GM12801 (cell line): ENCODE data around the gene PLXNA1.

ENCODE experiments used
- TF ChIP-seq, protein P1 (sequence below): IDR thresholded peaks from one replicate; pipeline ENCODE4 v1.5.1; 2011; ENCODE audit warnings: control low read depth; ENCODE audit not compliant: insufficient read length; ENCODE audit errors: extremely low read depth

The PLXNA1 gene

GRCh38 chr3:126990890-126991289, 8.0 kb downstream of the PLXNA1 start:
- TF ChIP-seq, protein P1, sequence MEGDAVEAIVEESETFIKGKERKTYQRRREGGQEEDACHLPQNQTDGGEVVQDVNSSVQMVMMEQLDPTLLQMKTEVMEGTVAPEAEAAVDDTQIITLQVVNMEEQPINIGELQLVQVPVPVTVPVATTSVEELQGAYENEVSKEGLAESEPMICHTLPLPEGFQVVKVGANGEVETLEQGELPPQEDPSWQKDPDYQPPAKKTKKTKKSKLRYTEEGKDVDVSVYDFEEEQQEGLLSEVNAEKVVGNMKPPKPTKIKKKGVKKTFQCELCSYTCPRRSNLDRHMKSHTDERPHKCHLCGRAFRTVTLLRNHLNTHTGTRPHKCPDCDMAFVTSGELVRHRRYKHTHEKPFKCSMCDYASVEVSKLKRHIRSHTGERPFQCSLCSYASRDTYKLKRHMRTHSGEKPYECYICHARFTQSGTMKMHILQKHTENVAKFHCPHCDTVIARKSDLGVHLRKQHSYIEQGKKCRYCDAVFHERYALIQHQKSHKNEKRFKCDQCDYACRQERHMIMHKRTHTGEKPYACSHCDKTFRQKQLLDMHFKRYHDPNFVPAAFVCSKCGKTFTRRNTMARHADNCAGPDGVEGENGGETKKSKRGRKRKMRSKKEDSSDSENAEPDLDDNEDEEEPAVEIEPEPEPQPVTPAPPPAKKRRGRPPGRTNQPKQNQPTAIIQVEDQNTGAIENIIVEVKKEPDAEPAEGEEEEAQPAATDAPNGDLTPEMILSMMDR, result no peak

- TF ChIP-seq, protein P1, result no peak
Measured at GRCh38 chr3:126991366-126992200, 8.7 kb downstream of the PLXNA1 start.

DNA sequence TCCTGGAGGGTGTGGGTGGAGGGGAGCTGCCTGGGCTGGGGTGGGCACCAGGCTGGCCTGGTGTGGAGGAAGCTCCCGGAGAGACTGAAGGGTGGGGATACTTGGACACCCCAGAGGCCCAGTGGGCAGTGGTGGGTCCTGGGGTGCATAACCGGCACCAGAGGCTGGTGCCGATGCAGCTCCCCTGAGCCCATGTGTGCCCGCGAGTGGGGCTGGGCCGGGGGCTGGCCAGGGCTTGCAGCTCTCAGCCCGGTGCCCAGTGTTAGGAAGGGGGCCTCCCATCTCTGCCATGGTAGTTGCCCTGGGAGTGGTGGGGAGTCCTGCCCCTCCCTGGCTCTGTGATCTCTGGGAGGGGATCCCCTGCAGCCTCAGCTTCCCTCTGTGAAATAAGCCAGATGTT, 9.3 kb downstream of the PLXNA1 start:
- TF ChIP-seq, protein P1, result no peak

DNA sequence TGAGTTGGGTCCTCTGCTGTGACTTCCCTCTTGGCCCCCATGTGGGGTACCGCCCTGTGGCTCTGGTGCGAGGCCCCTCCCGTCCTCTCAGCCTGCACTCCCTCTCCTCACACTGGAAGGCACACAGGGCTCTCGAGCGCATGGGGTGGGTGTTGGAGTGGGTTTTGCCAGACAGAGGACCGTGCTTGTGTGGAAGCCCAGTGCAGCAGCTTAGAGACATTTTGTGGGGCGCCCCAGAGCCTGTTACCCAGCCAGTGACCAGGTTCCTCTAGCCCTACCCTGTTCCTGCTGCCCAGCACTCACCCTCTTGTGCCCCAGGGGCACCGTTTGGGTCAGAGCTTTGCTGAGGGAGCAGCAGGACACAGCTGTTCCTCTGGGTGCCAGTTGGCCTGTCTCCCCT, 9.9 kb downstream of the PLXNA1 start:
- TF ChIP-seq, protein P1, result no peak

- TF ChIP-seq, protein P1, result no peak
Measured at GRCh38 chr3:126993436-126993835, 10.5 kb downstream of the PLXNA1 start.

GRCh38 chr3:126994661-126995245, 11.8 kb downstream of the PLXNA1 start:
- TF ChIP-seq, protein P1, result no peak

- TF ChIP-seq, protein P1, result no peak
Measured at GRCh38 chr3:126995254-126995780, 12.4 kb downstream of the PLXNA1 start.
